Natural killer cell (primary cell): ENCODE measurements around the gene UNC13D. TPM values are rescaled to one million over a fixed set of nuclear protein-coding genes. Genes with fewer than 3 reads are reported as not detected.
"Not testable (repeated sequence)": the region's sequence is repeated elsewhere in the genome, so short reads cannot be mapped to it uniquely, and the experiment has no call there.

Source experiments
- ATAC-seq, 3 donors: fragments of 150-1000 bp in 2 of 3; fragments of 200-7000 bp in 1 of 3; cut with Tn5 transposase; 1 replicate in 1 of 3; 2 replicates in 2 of 3; pipeline ENCODE4 v1.10.0; 2021; ENCODE audit warnings: mild to moderate bottlenecking in 2 of 3, moderate library complexity in 2 of 3
- DNase-seq, 2 donors: peaks; one replicate each; pipeline versions ENCODE4 v3.0.0 to v3.0.0-alpha.2; 2013 to 2021; ENCODE audit warnings: mixed read lengths in 1 of 2
- H3K27ac ChIP-seq: one replicate; pipeline ENCODE4 v1.5.1; 2013; ENCODE audit warnings: mild to moderate bottlenecking, low read length
- H3K27me3 ChIP-seq: one replicate; pipeline ENCODE4 v1.6.1; 2013; ENCODE audit warnings: low read length; ENCODE audit not compliant: control insufficient read depth, insufficient read depth
- H3K36me3 ChIP-seq: one replicate; pipeline ENCODE4 v1.6.1; 2013; ENCODE audit warnings: low read length; ENCODE audit not compliant: control insufficient read depth, insufficient read depth
- H3K4me1 ChIP-seq: one replicate; pipeline ENCODE4 v1.6.1; 2013; ENCODE audit warnings: low read length; ENCODE audit not compliant: control insufficient read depth, insufficient read depth
- H3K4me3 ChIP-seq: one replicate; pipeline ENCODE4 v1.5.1; 2013; ENCODE audit warnings: low read length
- H3K9me3 ChIP-seq: one replicate; pipeline ENCODE4 v1.6.1; 2013; ENCODE audit warnings: low read length; ENCODE audit not compliant: control insufficient read depth, insufficient read depth
- H3K27ac Mint-ChIP-seq, 2 donors: one replicate each; pipeline ENCODE4 v1.8.0; 2022; ENCODE audit warnings: mild to moderate bottlenecking in 2 of 2, mixed read lengths in 2 of 2, moderate library complexity in 1 of 2
- H3K27me3 Mint-ChIP-seq, 2 donors: one replicate each; pipeline ENCODE4 v1.8.0; 2022; ENCODE audit warnings: low read depth in 2 of 2, mixed read lengths in 2 of 2
- H3K36me3 Mint-ChIP-seq: one replicate; pipeline ENCODE4 v1.8.0; 2022; ENCODE audit warnings: mixed read lengths
- H3K4me1 Mint-ChIP-seq, 2 donors: one replicate each; pipeline ENCODE4 v1.8.0; 2022; ENCODE audit warnings: mixed read lengths in 2 of 2
- H3K4me3 Mint-ChIP-seq: one replicate; pipeline ENCODE4 v1.8.0; 2022; ENCODE audit warnings: mild to moderate bottlenecking, moderate library complexity, mixed read lengths
- H3K9me3 Mint-ChIP-seq, 2 donors: one replicate each; pipeline ENCODE4 v1.8.0; 2022; ENCODE audit warnings: mixed read lengths in 2 of 2
- WGBS: methylation state at CpG from one replicate; pipeline ENCODE4 v1.1.7; 2013; ENCODE audit warnings: missing lambda C conversion rate; ENCODE audit not compliant: insufficient coverage; 5-methylcytosine and 5-hydroxymethylcytosine counted together
- intact Hi-C: fragments of 100-400 bp; cut with micrococcal nuclease; formaldehyde crosslinking; loops from one replicate; pipeline ENCODE4 v1.14.2; 2022
- total RNA-seq, 4 donors: library from RNA; stranded (reverse); fragments of 120-200 nt in 1 of 4; gene quantifications; one replicate each; pipeline versions ENCODE4 v1.2.3 to v1.2.4, GENCODE V29; 2013 to 2022
- TF ChIP-seq, protein P1 (sequence below): fragments of 200-600 bp; IDR thresholded peaks from one replicate; pipeline ENCODE4 v1.8.0; 2022; ENCODE audit warnings: antibody characterized with exemption

Gene UNC13D
- total RNA-seq, 3 donors from 2014 or later (not counting 1 experiment from before 2014, with no cell fraction given): 269 to 279 (median 277) TPM

GRCh38 chr17:75864887-75865286, 20.7 kb upstream of the UNC13D start:
- 62% methylated on average over 4 of the region's 4 CpGs for WGBS
- not testable (repeated sequence) for H3K9me3 Mint-ChIP-seq, H3K9me3 ChIP-seq, H3K36me3 Mint-ChIP-seq, H3K36me3 ChIP-seq, H3K27me3 Mint-ChIP-seq, H3K27me3 ChIP-seq, H3K4me3 ChIP-seq
- H3K4me1 Mint-ChIP-seq: peaks cover 16 to 18% of the 10 kb centered on the region in 2 donors
- H3K27ac Mint-ChIP-seq: peak overlapping the region; percentile 83 to 93
- H3K4me3 Mint-ChIP-seq: peak overlapping the region; percentile 80
- DNase-seq: peak in 1 of 2 donors; percentile 70
- intact Hi-C loops: loop anchor here (1.0 kb wide), 1 partner anchor 10 kb away; the partner anchor contains the start of gene WBP2
- peak overlapping the region; percentile 84 for H3K27ac ChIP-seq
- peak; percentile 42 to 67 (median 64) for ATAC-seq
- peaks cover 28% of the 10 kb centered on the region for H3K4me1 ChIP-seq

GRCh38 chr17:75864448-75864871, 20.3 kb upstream of the UNC13D start:
- 4% methylated on average over 8 of the region's 8 CpGs for WGBS
- H3K27ac Mint-ChIP-seq: peak overlapping the region; percentile 83 to 93
- peak; percentile 49 to 74 for DNase-seq
- Histone ChIP-seq H3K9me3 (no peaks in the 10 kb centered on the region), H3K27me3 (no peaks in the 10 kb centered on the region), H3K27ac (peak overlapping the region; percentile 84), H3K36me3 (no peaks in the 10 kb centered on the region), H3K4me1 (peaks cover 32% of the 10 kb centered on the region), H3K4me3 (no peak overlapping the region)
- no peaks in the 10 kb centered on the region for H3K36me3 Mint-ChIP-seq
- intact Hi-C loops: loop anchor here (1.0 kb wide), 1 partner anchor 9 kb away; the partner anchor contains the start of gene WBP2
- H3K4me3 Mint-ChIP-seq: peak overlapping the region; percentile 80
- peak; percentile 73 to 83 (median 73) for ATAC-seq
- TF ChIP-seq, protein P1, sequence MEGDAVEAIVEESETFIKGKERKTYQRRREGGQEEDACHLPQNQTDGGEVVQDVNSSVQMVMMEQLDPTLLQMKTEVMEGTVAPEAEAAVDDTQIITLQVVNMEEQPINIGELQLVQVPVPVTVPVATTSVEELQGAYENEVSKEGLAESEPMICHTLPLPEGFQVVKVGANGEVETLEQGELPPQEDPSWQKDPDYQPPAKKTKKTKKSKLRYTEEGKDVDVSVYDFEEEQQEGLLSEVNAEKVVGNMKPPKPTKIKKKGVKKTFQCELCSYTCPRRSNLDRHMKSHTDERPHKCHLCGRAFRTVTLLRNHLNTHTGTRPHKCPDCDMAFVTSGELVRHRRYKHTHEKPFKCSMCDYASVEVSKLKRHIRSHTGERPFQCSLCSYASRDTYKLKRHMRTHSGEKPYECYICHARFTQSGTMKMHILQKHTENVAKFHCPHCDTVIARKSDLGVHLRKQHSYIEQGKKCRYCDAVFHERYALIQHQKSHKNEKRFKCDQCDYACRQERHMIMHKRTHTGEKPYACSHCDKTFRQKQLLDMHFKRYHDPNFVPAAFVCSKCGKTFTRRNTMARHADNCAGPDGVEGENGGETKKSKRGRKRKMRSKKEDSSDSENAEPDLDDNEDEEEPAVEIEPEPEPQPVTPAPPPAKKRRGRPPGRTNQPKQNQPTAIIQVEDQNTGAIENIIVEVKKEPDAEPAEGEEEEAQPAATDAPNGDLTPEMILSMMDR: no peak
- no peaks in the 10 kb centered on the region for H3K9me3 Mint-ChIP-seq
- no peaks in the 10 kb centered on the region for H3K27me3 Mint-ChIP-seq
- H3K4me1 Mint-ChIP-seq: peaks cover 16 to 18% of the 10 kb centered on the region in 2 donors

DNA sequence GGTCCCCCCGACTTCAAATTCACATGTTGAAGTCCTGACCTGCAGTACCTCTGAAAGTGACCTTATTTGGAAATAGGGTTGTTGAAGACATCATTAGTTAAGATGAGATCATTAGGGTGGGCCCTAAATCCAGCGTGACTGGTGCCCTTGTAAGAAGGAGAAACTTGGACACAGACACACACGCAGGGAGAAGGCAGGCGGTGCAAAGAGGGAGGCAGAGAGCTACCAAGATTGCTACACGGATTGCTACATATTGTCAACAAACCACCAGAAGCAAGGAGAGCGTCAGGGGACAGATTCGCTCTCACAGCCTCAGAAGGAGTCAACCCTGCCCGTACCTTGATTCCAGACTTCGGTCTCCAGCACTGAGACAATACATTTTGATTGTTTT, 17.7 kb upstream of the UNC13D start:
- no peak overlapping the region for H3K27ac ChIP-seq

DNA sequence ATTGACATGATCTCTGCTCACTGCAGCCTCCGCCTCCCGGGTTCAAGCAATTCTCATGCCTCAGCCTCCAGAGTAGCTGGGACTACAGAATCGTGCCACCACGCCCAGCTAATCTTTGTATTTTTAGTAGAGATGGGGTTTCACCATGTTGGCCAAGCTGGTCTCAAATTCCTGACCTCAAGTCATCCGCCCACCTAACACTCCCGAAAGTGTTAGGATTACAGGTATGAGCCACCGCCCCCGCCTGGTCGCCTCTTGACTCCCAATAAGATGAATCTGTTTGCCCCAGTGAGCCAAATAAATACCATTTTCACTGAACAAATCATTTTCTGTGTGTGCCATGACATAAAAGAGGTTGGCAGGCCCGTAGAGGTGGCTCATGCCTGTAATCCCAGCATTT, 15.2 kb upstream of the UNC13D start:
- H3K27me3 Mint-ChIP-seq, ATAC-seq, H3K9me3 ChIP-seq, intact Hi-C loops, DNase-seq, H3K27me3 ChIP-seq, H3K4me3 ChIP-seq, H3K36me3 Mint-ChIP-seq, H3K9me3 Mint-ChIP-seq, H3K4me3 Mint-ChIP-seq, H3K36me3 ChIP-seq: not testable (repeated sequence)
- Histone ChIP-seq H3K4me1 (peaks cover 52% of the 10 kb centered on the region), H3K27ac (peak overlapping the region; percentile 67)
- peaks cover 11 to 27% of the 10 kb centered on the region in 2 donors for H3K4me1 Mint-ChIP-seq
- peak overlapping the region in 1 of 2 donors; percentile 70 for H3K27ac Mint-ChIP-seq
- WGBS: 94% methylated on average over 10 of the region's 10 CpGs

More for the DNA sequence above, 17.7 kb upstream of the UNC13D start:
- Mint-ChIP-seq H3K27me3 (no peaks in the 10 kb centered on the region), H3K36me3 (no peaks in the 10 kb centered on the region), H3K9me3 (no peaks in the 10 kb centered on the region), H3K4me1 (peaks cover 16 to 33% of the 10 kb centered on the region in 2 donors), H3K4me3 (no peak overlapping the region), H3K27ac (no peak overlapping the region)
- DNase-seq (no peak), ATAC-seq (no peak)
- Histone ChIP-seq H3K9me3 (no peaks in the 10 kb centered on the region), H3K4me1 (peaks cover 51% of the 10 kb centered on the region), H3K36me3 (no peaks in the 10 kb centered on the region), H3K4me3 (no peak overlapping the region), H3K27me3 (no peaks in the 10 kb centered on the region)
- WGBS: 95% methylated on average over 9 of the region's 9 CpGs
- intact Hi-C loops: no loop called here
- TF ChIP-seq, protein P1: no peak
